ENCODE data around the gene MRPS18B.
"Not testable (repeated sequence)": the region's sequence is repeated elsewhere in the genome, so short reads cannot be mapped to it uniquely, and the experiment has no call there.

The MRPS18B gene

GRCh38 chr6:30644769-30645168, 27.1 kb downstream of the MRPS18B start:
- DNase-seq = no peak

GRCh38 chr6:30645989-30646388, 28.3 kb downstream of the MRPS18B start:
- DNase-seq = no peak

GRCh38 chr6:30646450-30647241, 29.0 kb downstream of the MRPS18B start, which contains the start of gene C6orf136:
Gene C6orf136, plus strand, starts transcription at chr6:30647133. Its CDS starts 99 bp downstream, at chr6:30647232.
- DNase-seq = peak; percentile 85

GRCh38 chr6:30647242-30648116, 29.8 kb downstream of the MRPS18B start:
- peak; percentile 6 for DNase-seq

- DNase-seq = no peak
Measured at GRCh38 chr6:30651143-30651542, 33.5 kb downstream of the MRPS18B start.

GRCh38 chr6:30654798-30655742, 37.4 kb downstream of the MRPS18B start:
- no peak for DNase-seq

GRCh38 chr6:30655743-30656094, 38.1 kb downstream of the MRPS18B start:
- no peak for DNase-seq

GRCh38 chr6:30656513-30656912, 38.9 kb downstream of the MRPS18B start:
- no peak for DNase-seq

GRCh38 chr6:30657454-30657853, 39.8 kb downstream of the MRPS18B start:
- no peak for DNase-seq

GRCh38 chr6:30657922-30658321, 40.3 kb downstream of the MRPS18B start:
- not testable (repeated sequence) for DNase-seq

- DNase-seq = no peak
Measured at GRCh38 chr6:30664994-30665767, 47.5 kb downstream of the MRPS18B start.

- not testable (repeated sequence) for DNase-seq
Measured at GRCh38 chr6:30666300-30666699, 48.7 kb downstream of the MRPS18B start.

- DNase-seq = no peak
Measured at GRCh38 chr6:30670760-30671527, 53.3 kb downstream of the MRPS18B start.

GRCh38 chr6:30672445-30673253, 55.0 kb downstream of the MRPS18B start, which contains the start of gene DHX16:
Gene DHX16, minus strand, starts transcription at chr6:30673006. Its CDS starts 165 bp downstream, at chr6:30672841.
- peak; percentile 91 for DNase-seq
